ENCODE results near the gene THRB. TPM values are rescaled to one million over a fixed set of nuclear protein-coding genes. Genes with fewer than 3 reads are reported as not detected.
"Not testable (repeated sequence)": the region's sequence is repeated elsewhere in the genome, so short reads cannot be mapped to it uniquely, and the experiment has no call there.

The THRB gene
- total and polyA plus RNA-seq, 2 donors (not counting 3 experiments of a cell fraction or from before 2014, with no cell fraction given) = 0.06 TPM; not detected in 1

DNA sequence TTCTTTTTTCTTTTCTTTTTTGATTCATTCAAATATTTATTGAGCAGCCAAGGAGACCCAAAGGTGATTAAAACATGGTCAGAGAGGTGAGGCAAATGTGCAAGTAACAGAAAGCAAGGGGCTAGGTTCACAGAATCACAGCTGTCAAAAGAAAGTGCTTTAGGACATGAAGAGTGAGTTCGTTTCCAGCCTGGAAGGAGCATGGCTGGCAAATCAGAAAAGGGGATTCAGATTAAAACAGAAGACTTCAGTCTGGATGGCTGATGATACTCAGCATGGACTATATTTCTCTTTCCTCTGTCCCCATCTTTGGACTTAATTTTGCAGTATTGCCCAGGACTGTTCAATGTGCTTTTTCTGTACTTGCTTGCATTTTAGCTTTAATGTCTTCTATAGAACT lies 398.4 kb downstream of the THRB start:
- no peak overlapping the region for H3K4me3 ChIP-seq (replicated peaks in 1 of 3; ENCODE audit: insufficient read depth in 1 of 3, low read depth in 1 of 3, low read length in 3 of 3)
- no peak overlapping the region for H3K27ac ChIP-seq (ENCODE audit: insufficient read depth, low read depth, low read length)
- H3K4me2 ChIP-seq (ENCODE audit: insufficient read depth, low read length) = no peak overlapping the region
- no peaks in the 10 kb centered on the region for H3K4me1 ChIP-seq (ENCODE audit: control insufficient read depth, extremely low read depth, insufficient read depth, low read length)
- no peak overlapping the region for H2AFZ ChIP-seq (ENCODE audit: low read depth, low read length)
- ChIA-PET POLR2A (no interaction called here), CTCF (no interaction called here)
- DNase-seq (ENCODE audit: low read depth, low spot score) (no peak), FAIRE-seq (no peak)
- no peak overlapping the region for H3K9ac ChIP-seq (replicated peaks; ENCODE audit: extremely low read depth, insufficient read depth, low read length)
- BruUV-seq (replicated peaks) = no TSS peak
- H3K9me1 ChIP-seq (replicated peaks; ENCODE audit: control insufficient read depth, extremely low read depth, insufficient read depth, low read length) = no peaks in the 10 kb centered on the region
- no peaks in the 10 kb centered on the region for H4K20me1 ChIP-seq (replicated peaks; ENCODE audit: control insufficient read depth, extremely low read depth, insufficient read depth, low read length)
- dilution Hi-C loops (cut with MboI; ENCODE audit: extremely low pct_ligation_motif_present, low sequenced_read_pairs) (no loop called here), intact Hi-C loops (cut with micrococcal nuclease) (no loop called here)
- H3K79me2 ChIP-seq (ENCODE audit: control insufficient read depth, insufficient read depth, low read length) = no peaks in the 10 kb centered on the region
- H3K9me3 ChIP-seq (replicated peaks; ENCODE audit: control insufficient read depth, insufficient read depth, low read length) = no peaks in the 10 kb centered on the region
- TF ChIP-seq, protein P1, sequence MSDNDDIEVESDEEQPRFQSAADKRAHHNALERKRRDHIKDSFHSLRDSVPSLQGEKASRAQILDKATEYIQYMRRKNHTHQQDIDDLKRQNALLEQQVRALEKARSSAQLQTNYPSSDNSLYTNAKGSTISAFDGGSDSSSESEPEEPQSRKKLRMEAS (IDR thresholded peaks at IDR 0.05; ENCODE audit: insufficient read depth, insufficient read length) = no peak
- TF ChIP-seq EZH2 (IDR thresholded peaks at IDR 0.05; ENCODE audit: borderline replicate concordance, low read depth, low read length, severe bottlenecking) = no peak
- TF ChIP-seq POLR2A (IDR thresholded peaks at IDR 0.05; ENCODE audit: low read depth, low read length) = no peak
- no peak for TF ChIP-seq JUN (IDR thresholded peaks at IDR 0.05; ENCODE audit: borderline replicate concordance, insufficient read depth, insufficient read length, low read depth)
- no peak for TF ChIP-seq FOS (IDR thresholded peaks at IDR 0.05; ENCODE audit: borderline replicate concordance, insufficient read depth, low read length)
- no peak for TF ChIP-seq GATA2 (IDR thresholded peaks at IDR 0.05; ENCODE audit: insufficient read depth, insufficient read length, low read depth, low read length)
- no peak for TF ChIP-seq POLR2AphosphoS5 (IDR thresholded peaks at IDR 0.05; ENCODE audit: insufficient read depth, low read depth, low read length)
- TF ChIP-seq CTCF (IDR thresholded peaks at IDR 0.05; ENCODE audit: extremely low read depth in 1 of 2, insufficient read depth in 1 of 2, low read depth in 1 of 2, low read length in 2 of 2) = no peak
- no peak for TF ChIP-seq MYC (IDR thresholded peaks at IDR 0.05; ENCODE audit: low read depth, low read length)
- no peaks in the 10 kb centered on the region for H3K36me3 ChIP-seq (ENCODE audit: control insufficient read depth in 2 of 2, extremely low read depth in 1 of 2, insufficient read depth in 2 of 2, low read length in 2 of 2)
- H3K27me3 ChIP-seq (ENCODE audit: control insufficient read depth in 2 of 2, insufficient read depth in 2 of 2, low read length in 2 of 2) = no peaks in the 10 kb centered on the region

DNA sequence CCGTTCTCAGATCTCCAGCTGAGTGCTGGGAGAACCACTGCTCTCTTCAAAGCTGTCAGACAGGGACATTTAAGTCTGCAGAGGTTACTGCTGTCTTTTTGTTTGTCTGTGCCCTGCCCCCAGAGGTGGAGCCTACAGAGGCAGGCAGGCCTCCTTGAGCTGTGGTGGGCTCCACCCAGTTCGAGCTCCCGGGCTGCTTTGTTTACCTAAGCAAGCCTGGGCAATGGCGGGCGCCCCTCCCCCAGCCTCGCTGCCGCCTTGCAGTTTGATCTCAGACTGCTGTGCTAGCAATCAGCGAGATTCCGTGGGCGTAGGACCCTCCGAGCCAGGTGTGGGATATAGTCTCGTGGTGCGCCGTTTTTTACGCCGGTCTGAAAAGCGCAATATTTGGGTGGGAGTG lies 399.8 kb downstream of the THRB start:
- H3K4me3 ChIP-seq (replicated peaks in 1 of 3; ENCODE audit: insufficient read depth in 1 of 3, low read depth in 1 of 3, low read length in 3 of 3); H3K79me2 ChIP-seq (ENCODE audit: control insufficient read depth, insufficient read depth, low read length); H3K9me3 ChIP-seq (replicated peaks; ENCODE audit: control insufficient read depth, insufficient read depth, low read length); H3K27me3 ChIP-seq (ENCODE audit: control insufficient read depth in 2 of 2, insufficient read depth in 2 of 2, low read length in 2 of 2); POLR2A ChIA-PET; H4K20me1 ChIP-seq (replicated peaks; ENCODE audit: control insufficient read depth, extremely low read depth, insufficient read depth, low read length); H3K4me1 ChIP-seq (ENCODE audit: control insufficient read depth, extremely low read depth, insufficient read depth, low read length); FAIRE-seq; CTCF ChIA-PET; H3K9me1 ChIP-seq (replicated peaks; ENCODE audit: control insufficient read depth, extremely low read depth, insufficient read depth, low read length); H2AFZ ChIP-seq (ENCODE audit: low read depth, low read length); H3K4me2 ChIP-seq (ENCODE audit: insufficient read depth, low read length); BruUV-seq (replicated peaks); intact Hi-C loops (cut with micrococcal nuclease); H3K27ac ChIP-seq (ENCODE audit: insufficient read depth, low read depth, low read length); DNase-seq (ENCODE audit: low read depth, low spot score); dilution Hi-C loops (cut with MboI; ENCODE audit: extremely low pct_ligation_motif_present, low sequenced_read_pairs); H3K36me3 ChIP-seq (ENCODE audit: control insufficient read depth in 2 of 2, extremely low read depth in 1 of 2, insufficient read depth in 2 of 2, low read length in 2 of 2); H3K9ac ChIP-seq (replicated peaks; ENCODE audit: extremely low read depth, insufficient read depth, low read length): not testable (repeated sequence)

Data from endothelial cell of umbilical vein (primary cell).